HK-2 (cell line): ENCODE measurements around the gene MPP2.
A peak's percentile ranks its signal among the peaks of the same experiment; 100 is the strongest.
"Not testable (repeated sequence)": the region's sequence is repeated elsewhere in the genome, so short reads cannot be mapped to it uniquely, and the experiment has no call there.

Experiments used
- DNase-seq: peaks from one replicate; pipeline ENCODE4 v3.0.0-alpha.2; 2018; ENCODE audit not compliant: unreplicated experiment

Gene MPP2

GRCh38 chr17:43928609-43929008, 21.3 kb upstream of the MPP2 start:
- no peak for DNase-seq

GRCh38 chr17:43927929-43928328, 20.6 kb upstream of the MPP2 start:
- not testable (repeated sequence) for DNase-seq

- DNase-seq, result no peak
Measured at GRCh38 chr17:43927060-43927864, 19.9 kb upstream of the MPP2 start.

- DNase-seq, result no peak
Measured at GRCh38 chr17:43924558-43924957, 17.2 kb upstream of the MPP2 start.

GRCh38 chr17:43920500-43921095, 13.3 kb upstream of the MPP2 start:
- DNase-seq, result no peak

- no peak for DNase-seq
Measured at GRCh38 chr17:43918026-43918389, 10.7 kb upstream of the MPP2 start.

- no peak for DNase-seq
Measured at GRCh38 chr17:43917348-43918025, 10.2 kb upstream of the MPP2 start.

- no peak for DNase-seq
Measured at GRCh38 chr17:43917016-43917347, 9.6 kb upstream of the MPP2 start.

GRCh38 chr17:43916385-43916784, 9.0 kb upstream of the MPP2 start:
- DNase-seq, result no peak

GRCh38 chr17:43915559-43915958, 8.2 kb upstream of the MPP2 start:
- DNase-seq, result no peak

- no peak for DNase-seq
Measured at GRCh38 chr17:43914451-43914850, 7.1 kb upstream of the MPP2 start.

- DNase-seq, result no peak
Measured at GRCh38 chr17:43913584-43913983, 6.2 kb upstream of the MPP2 start.

GRCh38 chr17:43912635-43913304, 5.4 kb upstream of the MPP2 start:
- no peak for DNase-seq

- no peak for DNase-seq
Measured at GRCh38 chr17:43911904-43912303, 4.6 kb upstream of the MPP2 start.

- DNase-seq, result no peak
Measured at GRCh38 chr17:43909537-43910231, 2.3 kb upstream of the MPP2 start.

- peak; percentile 24 for DNase-seq
Measured at GRCh38 chr17:43907998-43908721, 824 bp upstream of the MPP2 start.

GRCh38 chr17:43906951-43907424, 348 bp downstream of the MPP2 start:
- DNase-seq, result no peak

- peak; percentile 79 for DNase-seq
Measured at GRCh38 chr17:43905985-43906852, 1.1 kb downstream of the MPP2 start.

- DNase-seq, result no peak
Measured at GRCh38 chr17:43905400-43905984, 1.8 kb downstream of the MPP2 start.
